Liver (tissue), 9 donors: ENCODE results near the gene CLN6. TPM values are rescaled to one million over a fixed set of nuclear protein-coding genes. Genes with fewer than 3 reads are reported as not detected.

Experiments used
- DNase-seq: peaks from one replicate; pipeline ENCODE4 v3.0.0-alpha.2; 2017; ENCODE audit warnings: low spot score
- H3K27ac ChIP-seq, 2 donors: one replicate each; pipeline ENCODE4 v1.7.0; 2013; ENCODE audit warnings: inconsistent platforms in 2 of 2, low read length in 2 of 2, control low read depth in 1 of 2, low read depth in 1 of 2, mild to moderate bottlenecking in 1 of 2
- H3K27me3 ChIP-seq, 4 donors: one replicate each; pipeline versions ENCODE4 v1.6.1 to v1.7.0; 2013; ENCODE audit warnings: low read length in 3 of 4, inconsistent platforms in 1 of 4, mild to moderate bottlenecking in 1 of 4, moderate library complexity in 1 of 4; ENCODE audit not compliant: control insufficient read depth in 4 of 4, insufficient read depth in 4 of 4
- H3K36me3 ChIP-seq, 4 donors: one replicate each; pipeline versions ENCODE4 v1.6.1 to v1.7.0; 2013; ENCODE audit warnings: low read length in 3 of 4, mild to moderate bottlenecking in 3 of 4, low read depth in 1 of 4, moderate library complexity in 1 of 4; ENCODE audit not compliant: control insufficient read depth in 4 of 4, insufficient read depth in 3 of 4
- H3K4me1 ChIP-seq, 4 donors: one replicate each; pipeline versions ENCODE4 v1.6.1 to v1.7.0; 2013; ENCODE audit warnings: low read length in 3 of 4, mild to moderate bottlenecking in 3 of 4, moderate library complexity in 1 of 4; ENCODE audit not compliant: control insufficient read depth in 4 of 4, insufficient read depth in 4 of 4
- H3K4me3 ChIP-seq, 3 donors: one replicate each; pipeline versions ENCODE4 v1.6.1 to v1.7.0; 2013; ENCODE audit warnings: low read length in 3 of 3, control low read depth in 1 of 3, low read depth in 1 of 3, mild to moderate bottlenecking in 1 of 3
- H3K9ac ChIP-seq, 2 donors: one replicate each; pipeline ENCODE4 v1.7.0; 2013; ENCODE audit warnings: low read length in 2 of 2, mild to moderate bottlenecking in 2 of 2, moderate library complexity in 2 of 2, control low read depth in 1 of 2, low read depth in 1 of 2
- H3K9me3 ChIP-seq, 4 donors: one replicate each; pipeline versions ENCODE4 v1.6.1 to v1.7.0; 2013; ENCODE audit warnings: low read length in 3 of 4; ENCODE audit not compliant: control insufficient read depth in 4 of 4
- CTCF ChIP-seq: fragments of 150-350 bp; IDR thresholded peaks from 2 replicates; pipeline ENCODE4 v1.5.1; 2017; ENCODE audit warnings: improper control_type of control experiment, low read depth, low read length; ENCODE audit not compliant: missing input control
- EGR1 ChIP-seq, 2 donors: IDR thresholded peaks; 2 replicates each; pipeline ENCODE4 v1.6.1; 2016 to 2018; ENCODE audit warnings: antibody characterized with exemption in 2 of 2, low read depth in 2 of 2
- FOXA1 ChIP-seq: IDR thresholded peaks from 2 replicates; pipeline ENCODE4 v1.6.1; 2016; ENCODE audit warnings: antibody characterized with exemption
- FOXA2 ChIP-seq: IDR thresholded peaks from 2 replicates; pipeline ENCODE4 v1.6.1; 2016; ENCODE audit warnings: antibody characterized with exemption
- HNF4A ChIP-seq, 2 donors: conservative IDR thresholded peaks; 2 replicates each; pipeline ENCODE4 v1.6.1; 2016; ENCODE audit warnings: antibody characterized with exemption in 2 of 2, mild to moderate bottlenecking in 2 of 2
- JUND ChIP-seq, 2 donors: IDR thresholded peaks; 2 replicates each; pipeline ENCODE4 v1.6.1; 2016; ENCODE audit warnings: antibody characterized with exemption in 2 of 2
- NR2F2 ChIP-seq: IDR thresholded peaks from 2 replicates; pipeline ENCODE4 v1.6.1; 2016; ENCODE audit warnings: antibody characterized with exemption
- RAD21 ChIP-seq, 2 donors: IDR thresholded peaks; 2 replicates each; pipeline ENCODE4 v1.6.1; 2016; ENCODE audit warnings: antibody characterized with exemption in 2 of 2, mild to moderate bottlenecking in 2 of 2
- REST ChIP-seq: IDR thresholded peaks from 2 replicates; pipeline ENCODE4 v1.6.1; 2016; ENCODE audit warnings: antibody characterized with exemption, mild to moderate bottlenecking
- RXRA ChIP-seq, 2 donors: IDR thresholded peaks; 2 replicates each; pipeline ENCODE4 v1.6.1; 2017 to 2018; ENCODE audit warnings: antibody characterized with exemption in 2 of 2, mild to moderate bottlenecking in 1 of 2
- SP1 ChIP-seq: IDR thresholded peaks from 2 replicates; pipeline ENCODE4 v1.6.1; 2018; ENCODE audit warnings: antibody characterized with exemption, mild to moderate bottlenecking
- TAF1 ChIP-seq: conservative IDR thresholded peaks from 2 replicates; pipeline ENCODE4 v1.6.1; 2016; ENCODE audit warnings: antibody characterized with exemption, mild to moderate bottlenecking
- YY1 ChIP-seq: IDR thresholded peaks from 2 replicates; pipeline ENCODE4 v1.6.1; 2016; ENCODE audit warnings: antibody characterized with exemption, mild to moderate bottlenecking
- WGBS: extraction: QIAGEN DNeasy Blood & Tissue Kit; methylation state at CpG from one replicate; pipeline ENCODE4 v1.1.7; 2013; 5-methylcytosine and 5-hydroxymethylcytosine counted together
- polyA plus RNA-seq, 2 donors: library from polyadenylated mRNA; stranded (reverse) in 1 of 2; unstranded in 1 of 2; fragments of 200-250 nt in 1 of 2; fragments of >200 nt in 1 of 2; fragmentation: Nextera tagmentation in 1 of 2; extraction: Ambion mirVana in 1 of 2; gene quantifications; one replicate each; pipeline versions ENCODE4 v1.2.1 to v1.2.3, GENCODE V29; 2013 to 2015
- total RNA-seq, 2 donors: library from RNA; depleted of rRNA; stranded (reverse); fragments of >200 nt; gene quantifications; one replicate each; pipeline ENCODE4 v1.2.3, GENCODE V29; 2014
- TF ChIP-seq, protein P1 (sequence below): IDR thresholded peaks from 2 replicates; pipeline ENCODE4 v1.6.1; 2016; ENCODE audit warnings: antibody characterized with exemption
- TF ChIP-seq, protein P2 (sequence below): IDR thresholded peaks from 2 replicates; pipeline ENCODE4 v1.6.1; 2016; ENCODE audit warnings: antibody characterized with exemption
- donor health status: healthy.
- donor health status: healthy.
- donor health status: healthy.
- donor health status: healthy.
- donor health status: healthy.

CLN6 gene
- total and polyA plus RNA-seq, 4 donors = 7.2 to 21.2 (median 15.4) TPM

GRCh38 chr15:68231102-68231818 lies 1.7 kb upstream of the CLN6 start:
- H3K27me3 ChIP-seq = no peaks in the 10 kb centered on the region
- H3K9me3 ChIP-seq = no peaks in the 10 kb centered on the region
- DNase-seq = no peak
- H3K4me1 ChIP-seq = peaks cover 8 to 26% (median 19%) of the 10 kb centered on the region in 4 donors
- H3K27ac ChIP-seq = no peak overlapping the region
- WGBS = 93% methylated on average over 9 of the region's 9 CpGs
- no peak for TF ChIP-seq JUND (IDR thresholded peaks at IDR 0.05)
- TF ChIP-seq, protein P1, sequence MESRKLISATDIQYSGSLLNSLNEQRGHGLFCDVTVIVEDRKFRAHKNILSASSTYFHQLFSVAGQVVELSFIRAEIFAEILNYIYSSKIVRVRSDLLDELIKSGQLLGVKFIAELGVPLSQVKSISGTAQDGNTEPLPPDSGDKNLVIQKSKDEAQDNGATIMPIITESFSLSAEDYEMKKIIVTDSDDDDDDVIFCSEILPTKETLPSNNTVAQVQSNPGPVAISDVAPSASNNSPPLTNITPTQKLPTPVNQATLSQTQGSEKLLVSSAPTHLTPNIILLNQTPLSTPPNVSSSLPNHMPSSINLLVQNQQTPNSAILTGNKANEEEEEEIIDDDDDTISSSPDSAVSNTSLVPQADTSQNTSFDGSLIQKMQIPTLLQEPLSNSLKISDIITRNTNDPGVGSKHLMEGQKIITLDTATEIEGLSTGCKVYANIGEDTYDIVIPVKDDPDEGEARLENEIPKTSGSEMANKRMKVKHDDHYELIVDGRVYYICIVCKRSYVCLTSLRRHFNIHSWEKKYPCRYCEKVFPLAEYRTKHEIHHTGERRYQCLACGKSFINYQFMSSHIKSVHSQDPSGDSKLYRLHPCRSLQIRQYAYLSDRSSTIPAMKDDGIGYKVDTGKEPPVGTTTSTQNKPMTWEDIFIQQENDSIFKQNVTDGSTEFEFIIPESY = no peak
- TF ChIP-seq, protein P2, sequence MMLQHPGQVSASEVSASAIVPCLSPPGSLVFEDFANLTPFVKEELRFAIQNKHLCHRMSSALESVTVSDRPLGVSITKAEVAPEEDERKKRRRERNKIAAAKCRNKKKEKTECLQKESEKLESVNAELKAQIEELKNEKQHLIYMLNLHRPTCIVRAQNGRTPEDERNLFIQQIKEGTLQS = no peak
- no peak for TF ChIP-seq FOXA2
- TF ChIP-seq RXRA (IDR thresholded peaks at IDR 0.05) = no peak
- no peak overlapping the region for H3K9ac ChIP-seq
- H3K36me3 ChIP-seq = no peaks in the 10 kb centered on the region
- no peak overlapping the region for H3K4me3 ChIP-seq

DNA sequence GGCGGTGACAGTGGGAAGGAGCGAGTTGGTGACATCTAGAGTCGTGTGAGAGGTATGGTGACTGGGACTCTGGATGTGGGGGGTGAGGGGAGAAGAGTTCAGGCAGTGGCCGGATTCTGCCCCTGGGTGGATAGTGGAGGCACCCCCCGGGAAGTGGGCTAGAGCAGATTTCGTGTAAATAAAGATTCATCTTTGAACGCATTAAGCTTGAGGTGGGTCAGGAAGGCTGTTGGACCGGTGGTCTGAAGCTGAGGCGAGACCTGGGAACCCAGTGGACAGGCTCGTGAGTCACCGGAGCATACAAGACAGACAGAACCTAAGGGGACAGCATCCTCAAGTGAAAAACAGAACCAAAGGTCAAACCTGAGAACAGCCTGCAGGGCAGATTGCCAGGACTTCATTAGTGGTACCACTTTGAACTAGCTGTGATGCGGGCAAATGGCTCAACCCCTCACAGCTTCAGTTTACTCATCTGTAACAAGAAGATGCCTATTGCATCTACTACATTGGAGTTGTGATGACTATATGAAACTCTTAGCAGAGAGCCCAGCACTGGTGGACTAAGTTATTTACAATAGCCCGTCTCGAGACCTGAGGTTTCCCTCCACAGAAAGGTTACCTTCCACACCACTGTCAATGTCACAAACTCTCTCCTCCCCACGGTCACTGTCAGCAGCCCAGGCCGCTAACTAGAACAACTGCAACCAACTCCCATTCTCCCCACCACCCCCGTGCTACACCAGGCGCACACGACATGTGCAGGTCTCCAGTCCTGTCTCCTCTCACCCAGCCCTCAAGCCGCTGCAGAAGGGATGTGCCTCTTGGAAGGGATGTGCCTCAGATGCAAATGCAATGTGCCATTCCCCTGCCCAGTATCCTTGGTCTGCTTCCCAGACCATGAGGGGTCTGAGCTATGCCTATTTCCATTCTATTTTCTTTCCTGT lies 901 bp upstream of the CLN6 start:
- Histone ChIP-seq H3K36me3 (no peaks in the 10 kb centered on the region), H3K27me3 (no peaks in the 10 kb centered on the region), H3K9ac (peak overlapping the region; percentile 48 to 60), H3K4me1 (peaks cover 8 to 26% (median 19%) of the 10 kb centered on the region in 4 donors), H3K9me3 (no peaks in the 10 kb centered on the region), H3K4me3 (peak overlapping the region; percentile 66 to 87 (median 80)), H3K27ac (peak overlapping the region; percentile 88 to 91)
- WGBS = 65% methylated on average over 20 of the region's 20 CpGs
- no peak for TF ChIP-seq NR2F2
- peak in 1 of 2 donors; percentile 24 for TF ChIP-seq RAD21 (IDR thresholded peaks at IDR 0.05)
- TF ChIP-seq YY1 = no peak
- TF ChIP-seq, protein P2 = no peak
- TF ChIP-seq SP1 = peak; percentile 21
- DNase-seq = peak; percentile 32

DNA sequence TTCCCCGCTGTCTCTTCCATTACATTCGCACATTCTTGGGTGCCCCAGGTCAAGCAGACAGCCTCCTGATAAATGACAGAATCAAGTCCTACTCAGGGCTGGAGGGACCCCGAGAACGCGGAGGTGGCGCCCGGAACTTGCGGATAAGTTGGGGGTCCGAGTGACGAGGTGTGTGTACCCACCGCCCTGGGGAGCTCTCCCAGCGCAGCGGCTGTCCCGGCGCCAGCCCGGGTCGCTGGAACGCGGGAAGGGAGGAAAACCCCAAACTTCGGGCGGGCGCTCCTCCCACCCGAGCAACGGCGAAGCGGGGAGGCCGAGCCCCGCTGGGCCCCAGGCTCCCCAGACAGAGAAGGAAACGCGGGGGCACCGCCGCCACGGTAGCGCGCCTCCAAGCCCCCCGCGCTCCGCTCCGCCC lies 550 bp downstream of the CLN6 start:
- Histone ChIP-seq H3K27me3 (no peaks in the 10 kb centered on the region), H3K27ac (peak overlapping the region; percentile 88 to 91), H3K4me1 (peaks cover 8 to 29% (median 21%) of the 10 kb centered on the region in 4 donors), H3K36me3 (no peaks in the 10 kb centered on the region), H3K9ac (peak overlapping the region in 1 of 2 donors; percentile 30), H3K4me3 (peak overlapping the region; percentile 64 to 87 (median 87)), H3K9me3 (no peaks in the 10 kb centered on the region)
- WGBS = under 1% methylated on average over 39 of the region's 39 CpGs
- peak; percentile 39 for DNase-seq
- TF ChIP-seq RXRA (IDR thresholded peaks at IDR 0.05) (no peak), NR2F2 (no peak), SP1 (no peak), CTCF (no peak), TAF1 (no peak), REST (no peak), FOXA1 (no peak), HNF4A (conservative IDR thresholded peaks at IDR 0.05) (no peak), EGR1 (IDR thresholded peaks at IDR 0.05; ENCODE audit: low read depth in 2 of 2) (no peak)
- TF ChIP-seq, protein P1 = no peak
